ENCODE results near the gene CSRP1. TPM values are rescaled to one million over a fixed set of nuclear protein-coding genes. Genes with fewer than 3 reads are reported as not detected.

The CSRP1 gene
- total and polyA plus RNA-seq, 9 of the 15 experiments (the other 6 are each of a cell fraction or from before 2014, with no cell fraction given), result 6.8 to 39.4 (median 23.7) TPM

GRCh38 chr1:201538612-201539551 lies 32.0 kb upstream of the CSRP1 start, which contains the start of gene NAV1:
TSS of gene NAV1 (plus strand) at chr1:201539127. CDS start at chr1:201622885, 83,758 bp downstream.
- CTCF ChIA-PET (ENCODE audit: low intra/inter-chr PET ratio), result no interaction called here
- no TSS peak for BruUV-seq (replicated peaks)
- TF ChIP-seq, protein P1, sequence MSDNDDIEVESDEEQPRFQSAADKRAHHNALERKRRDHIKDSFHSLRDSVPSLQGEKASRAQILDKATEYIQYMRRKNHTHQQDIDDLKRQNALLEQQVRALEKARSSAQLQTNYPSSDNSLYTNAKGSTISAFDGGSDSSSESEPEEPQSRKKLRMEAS (CRISPR knock-in tag; IDR thresholded peaks at IDR 0.05), result peak; percentile 45; the same call in 1 of the 2 replicates
- TF ChIP-seq MBD1 (CRISPR knock-in tag; IDR thresholded peaks at IDR 0.05) (0 out of 2 replicates have a peak, but pooled peaks have one; percentile 64), ZNF511 (CRISPR knock-in tag; IDR thresholded peaks at IDR 0.05) (0 out of 2 replicates have a peak, but pooled peaks have one; percentile 11), U2AF1 (optimal IDR thresholded peaks at IDR 0.05; ENCODE audit: low read depth, low read length) (no peak), BDP1 (IDR thresholded peaks at IDR 0.05; ENCODE audit: insufficient read depth, insufficient read length) (no peak), PHF21A (IDR thresholded peaks at IDR 0.05; ENCODE audit: borderline replicate concordance, low read depth) (no peak)

More at GRCh38 chr1:201538612-201539551, 32.0 kb upstream of the CSRP1 start, which contains the start of gene NAV1:
- intact Hi-C loops (cut with micrococcal nuclease), result loop anchor here (10.0 kb wide), 1 partner anchor 436 kb away; no protein-coding TSS in a partner anchor
- H3K27ac ChIP-seq (ENCODE audit: extremely low read depth, low read depth, low read length), result no peak within 1 kb of the TSS
- FAIRE-seq (no peak), DNase-seq (ENCODE audit: extremely low read depth in 1 of 4, low spot score in 3 of 4) (peak in 3 of 4 experiments; percentile 24 to 58 (median 58)), ATAC-seq (peak; percentile 19; the same call in 2 of the 3 replicates)
- H3K27me3 ChIP-seq (ENCODE audit: control insufficient read depth in 2 of 2, insufficient read depth in 2 of 2, low read length in 2 of 2), result peaks cover 25 to 44% of the 10 kb centered on the region in 2 experiments
- no peaks in the 10 kb centered on the region for H3K9me1 ChIP-seq (ENCODE audit: control insufficient read depth, insufficient read depth, low read length)
- peak within 1 kb of the TSS; percentile 29 for H3K4me2 ChIP-seq (ENCODE audit: insufficient read depth, low read length)
- in situ Hi-C loops (cut with MboI), result no loop called here
- H3K4me1 ChIP-seq (replicated peaks in 1 of 2; ENCODE audit: control insufficient read depth in 2 of 2, insufficient read depth in 2 of 2, low read length in 2 of 2), result peaks cover 23 to 28% of the 10 kb centered on the region in 2 experiments
- peak within 1 kb of the TSS; percentile 3; the same call in 1 of the 2 replicates for H2AFZ ChIP-seq (ENCODE audit: low read depth, low read length)
- H3K79me2 ChIP-seq (ENCODE audit: control insufficient read depth, insufficient read depth, low read length), result no peaks in the 10 kb centered on the region
- H3K9me3 ChIP-seq (replicated peaks; ENCODE audit: control insufficient read depth, insufficient read depth, low read depth, low read length), result no peaks in the 10 kb centered on the region
- no peak within 1 kb of the TSS; the same call in 1 of the 2 replicates for H3K4me3 ChIP-seq
- POLR2A ChIA-PET, result interaction anchor here (0.6 to 1.4 kb wide), 5 partner anchors 13 to 288 kb away, joined by 3 to 9 read pairs (median 3); no protein-coding TSS in a partner anchor
- WGBS (ENCODE audit: insufficient coverage, low coverage, missing lambda C conversion rate), result 17% methylated on average over 73 of the region's 93 CpGs
- no peaks in the 10 kb centered on the region for H4K20me1 ChIP-seq (replicated peaks; ENCODE audit: control insufficient read depth, insufficient read depth, low read length)
- H3K36me3 ChIP-seq (ENCODE audit: control insufficient read depth, insufficient read depth, low read length), result no peaks in the 10 kb centered on the region
- H3K9ac ChIP-seq (ENCODE audit: insufficient read depth in 1 of 2, low read depth in 2 of 2, low read length in 2 of 2), result peak within 1 kb of the TSS in 1 of 2 experiments; percentile 24; a peak in 1 of 4 replicates
